Measurements from ENCODE around the gene HSDL1. TPM values are rescaled to one million over a fixed set of nuclear protein-coding genes. Genes with fewer than 3 reads are reported as not detected.

Gene HSDL1
- total and polyA plus RNA-seq, 2 of the 8 experiments (the other 6 are each of a cell fraction or from before 2014, with no cell fraction given), result 25.0 to 55.7 TPM

- Histone ChIP-seq H3K4me3 (ENCODE audit: extremely low read depth in 1 of 4, insufficient read depth in 2 of 4, low read depth in 3 of 4, low read length in 4 of 4) (no peak overlapping the region), H3K4me2 (ENCODE audit: insufficient read depth in 1 of 2, low read depth in 2 of 2, low read length in 2 of 2) (no peak overlapping the region), H4K5ac (ENCODE audit: insufficient read length, low read depth, low read length) (no peak overlapping the region), H3K9ac (replicated peaks in 1 of 4; ENCODE audit: extremely low read depth in 1 of 4, low read depth in 3 of 4, low read length in 3 of 4) (no peak overlapping the region), H2BK15ac (ENCODE audit: low read length) (no peak overlapping the region), H3K9me3 (ENCODE audit: insufficient read depth in 2 of 2, low read depth in 1 of 2, low read length in 1 of 2) (no peaks in the 10 kb centered on the region), H2AK5ac (ENCODE audit: low read depth, low read length) (no peak overlapping the region), H3K79me2 (ENCODE audit: control insufficient read depth in 1 of 2, insufficient read depth in 2 of 2, low read length in 2 of 2) (peaks cover 0 to 29% of the 10 kb centered on the region in 2 experiments; a peak in 2 of 4 replicates), H4K20me1 (replicated peaks in 1 of 2; ENCODE audit: control insufficient read depth in 1 of 2, insufficient read depth in 2 of 2, low read length in 2 of 2) (peaks cover 9 to 14% of the 10 kb centered on the region in 2 experiments), H3K23ac (ENCODE audit: insufficient read length) (no peak overlapping the region), H2BK5ac (ENCODE audit: low read depth, low read length) (no peak overlapping the region), H3K4ac (replicated peaks; ENCODE audit: insufficient read length, low read depth, low read length) (no peak overlapping the region), H3K18ac (ENCODE audit: extremely low read depth, low read length) (no peak overlapping the region), H3K14ac (ENCODE audit: insufficient read length) (no peak overlapping the region), H3K4me1 (replicated peaks in 1 of 4; ENCODE audit: control insufficient read depth in 3 of 4, insufficient read depth in 4 of 4, low read length in 3 of 4) (peaks cover 0 to 2% (median 0%) of the 10 kb centered on the region in 4 experiments; a peak in 2 of 7 replicates), H3K56ac (replicated peaks; ENCODE audit: insufficient read length, low read depth, low read length) (no peak overlapping the region), H2BK12ac (ENCODE audit: low read depth, low read length) (no peak overlapping the region), H2BK20ac (ENCODE audit: low read length) (no peak overlapping the region), H3K79me1 (ENCODE audit: low read depth, low read length) (peaks cover 12% of the 10 kb centered on the region), H3K27ac (ENCODE audit: low read depth, low read length) (no peak overlapping the region), H3K36me3 (ENCODE audit: control insufficient read depth in 2 of 4, insufficient read depth in 4 of 4, low read length in 3 of 4) (peaks cover 6 to 48% (median 28%) of the 10 kb centered on the region in 4 experiments), H4K91ac (replicated peaks; ENCODE audit: insufficient read length, low read length) (no peak overlapping the region), H2BK120ac (replicated peaks; ENCODE audit: low read depth, low read length) (no peak overlapping the region), H3K27me3 (replicated peaks in 1 of 4; ENCODE audit: control insufficient read depth in 3 of 4, extremely low read depth in 1 of 4, insufficient read depth in 3 of 4, low read length in 3 of 4) (no peaks in the 10 kb centered on the region), H2AFZ (ENCODE audit: low read length) (no peak overlapping the region), H3K23me2 (ENCODE audit: low read depth, low read length) (peaks cover 4% of the 10 kb centered on the region; the same call in 1 of the 2 replicates), H4K8ac (ENCODE audit: extremely low read depth, insufficient read depth, low read length) (no peak overlapping the region)
- TF ChIP-seq SIRT6 (IDR thresholded peaks at IDR 0.05; ENCODE audit: low read length) (no peak), CREB1 (IDR thresholded peaks at IDR 0.05) (no peak), POU5F1 (IDR thresholded peaks at IDR 0.05; ENCODE audit: low read depth, low read length) (no peak), KDM4A (IDR thresholded peaks at IDR 0.05; ENCODE audit: low read depth, low read length, severe bottlenecking) (no peak), RBBP5 (IDR thresholded peaks at IDR 0.05; ENCODE audit: borderline replicate concordance, low read depth, low read length) (no peak)
- ChIA-PET CTCF (ENCODE audit: partially characterized antibody) (interaction anchor here (0.6 to 6.9 kb wide), 7 partner anchors 9 to 300 kb away, joined by 3 to 54 read pairs (median 6); no protein-coding TSS in a partner anchor), POLR2A (ENCODE audit: partially characterized antibody) (no interaction called here)
- 91% methylated on average over 5 of the region's 5 CpGs; no CpG with 5 or more reads in 1 of the 2 experiments for WGBS, 2 experiments (ENCODE audit: extremely low coverage in 1 of 2, insufficient coverage in 1 of 2, insufficient read length in 1 of 2, insufficient replicate concordance in 2 of 2, low coverage in 1 of 2, low lambda C conversion rate in 2 of 2, missing lambda C conversion rate in 1 of 2)
- DNase-seq (ENCODE audit: low read depth in 1 of 2, low spot score in 2 of 2) (no peak), FAIRE-seq (no peak)
Observed at GRCh38 chr16:84183572-84183875, 38.5 kb upstream of the HSDL1 start.
